Measurements from ENCODE around the gene PARG. TPM values are rescaled to one million over a fixed set of nuclear protein-coding genes. Genes with fewer than 3 reads are reported as not detected.

PARG gene
- polyA plus RNA-seq, 1 experiment: 8.1 TPM

DNA sequence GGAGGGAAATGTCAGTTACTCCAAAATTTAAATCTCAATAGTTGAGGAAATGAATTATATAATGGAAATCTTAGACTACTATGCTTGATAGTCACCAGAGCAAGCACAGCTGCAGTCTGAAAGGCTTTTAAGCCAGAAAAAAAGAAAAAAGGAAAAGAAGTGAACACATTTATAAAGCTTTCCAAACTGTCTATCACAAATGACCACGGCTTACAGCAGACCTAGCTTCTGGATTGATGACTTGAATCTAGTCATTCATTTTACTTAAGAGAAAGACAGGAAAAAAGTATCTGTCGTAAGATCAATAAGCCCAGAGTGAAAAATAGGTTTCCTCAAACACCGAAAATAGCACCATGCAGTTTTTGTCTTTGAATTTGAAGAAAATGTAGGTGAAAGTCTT, 111.8 kb downstream of the PARG start:
- DNase-seq (ENCODE audit: low read depth): no peak
- CTCF ChIA-PET: interaction anchor here (0.6 kb wide), 1 partner anchor 181 kb away, joined by 3 read pairs; no protein-coding TSS in a partner anchor
- no peaks in the 10 kb centered on the region for H3K27me3 ChIP-seq (ENCODE audit: control insufficient read depth, insufficient read depth, low read length)
- TF ChIP-seq, protein P1, sequence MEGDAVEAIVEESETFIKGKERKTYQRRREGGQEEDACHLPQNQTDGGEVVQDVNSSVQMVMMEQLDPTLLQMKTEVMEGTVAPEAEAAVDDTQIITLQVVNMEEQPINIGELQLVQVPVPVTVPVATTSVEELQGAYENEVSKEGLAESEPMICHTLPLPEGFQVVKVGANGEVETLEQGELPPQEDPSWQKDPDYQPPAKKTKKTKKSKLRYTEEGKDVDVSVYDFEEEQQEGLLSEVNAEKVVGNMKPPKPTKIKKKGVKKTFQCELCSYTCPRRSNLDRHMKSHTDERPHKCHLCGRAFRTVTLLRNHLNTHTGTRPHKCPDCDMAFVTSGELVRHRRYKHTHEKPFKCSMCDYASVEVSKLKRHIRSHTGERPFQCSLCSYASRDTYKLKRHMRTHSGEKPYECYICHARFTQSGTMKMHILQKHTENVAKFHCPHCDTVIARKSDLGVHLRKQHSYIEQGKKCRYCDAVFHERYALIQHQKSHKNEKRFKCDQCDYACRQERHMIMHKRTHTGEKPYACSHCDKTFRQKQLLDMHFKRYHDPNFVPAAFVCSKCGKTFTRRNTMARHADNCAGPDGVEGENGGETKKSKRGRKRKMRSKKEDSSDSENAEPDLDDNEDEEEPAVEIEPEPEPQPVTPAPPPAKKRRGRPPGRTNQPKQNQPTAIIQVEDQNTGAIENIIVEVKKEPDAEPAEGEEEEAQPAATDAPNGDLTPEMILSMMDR (IDR thresholded peaks at IDR 0.05; ENCODE audit: insufficient read depth, low read depth, low read length): no peak
- H3K4me3 ChIP-seq (ENCODE audit: low read depth, low read length): no peak overlapping the region
- peaks cover 1% of the 10 kb centered on the region; the same call in 1 of the 2 replicates for H3K36me3 ChIP-seq (ENCODE audit: control insufficient read depth, insufficient read depth, low read length)
- POLR2A ChIA-PET: no interaction called here

DNA sequence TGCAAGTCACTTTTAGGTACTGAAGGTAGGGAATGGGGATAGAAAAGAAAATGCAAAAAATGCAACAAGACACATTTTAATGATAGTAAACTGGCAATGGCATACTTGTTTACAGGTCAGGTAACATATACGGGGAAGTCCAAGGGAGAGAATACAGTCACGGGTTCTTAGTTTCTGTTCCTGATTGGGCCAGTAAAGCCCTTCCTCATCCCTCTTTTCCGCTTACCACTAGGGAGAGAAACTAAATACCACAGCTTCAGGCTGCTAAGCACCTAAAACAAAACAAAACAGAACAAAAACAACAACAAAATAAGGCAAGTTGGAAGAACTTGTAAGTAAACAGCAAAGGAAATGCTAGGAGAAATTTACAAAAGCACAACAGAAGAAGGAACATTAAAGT, 114.5 kb downstream of the PARG start:
- Histone ChIP-seq H3K27me3 (ENCODE audit: control insufficient read depth, insufficient read depth, low read length) (no peaks in the 10 kb centered on the region), H3K36me3 (ENCODE audit: control insufficient read depth, insufficient read depth, low read length) (peaks cover 1% of the 10 kb centered on the region; the same call in 1 of the 2 replicates), H3K4me3 (ENCODE audit: low read depth, low read length) (no peak overlapping the region)
- TF ChIP-seq, protein P1 (IDR thresholded peaks at IDR 0.05; ENCODE audit: insufficient read depth, low read depth, low read length): no peak
- CTCF ChIA-PET: no interaction called here
- no peak for DNase-seq (ENCODE audit: low read depth)
- POLR2A ChIA-PET: no interaction called here

- ChIA-PET POLR2A (no interaction called here), CTCF (no interaction called here)
- Histone ChIP-seq H3K4me3 (ENCODE audit: low read depth, low read length) (no peak overlapping the region), H3K27me3 (ENCODE audit: control insufficient read depth, insufficient read depth, low read length) (no peaks in the 10 kb centered on the region), H3K36me3 (ENCODE audit: control insufficient read depth, insufficient read depth, low read length) (no peaks in the 10 kb centered on the region; the same call in 1 of the 2 replicates)
- TF ChIP-seq, protein P1 (IDR thresholded peaks at IDR 0.05; ENCODE audit: insufficient read depth, low read depth, low read length): no peak
- no peak for DNase-seq (ENCODE audit: low read depth)
Observed at GRCh38 chr10:49819234-49819958, 122.4 kb downstream of the PARG start.

DNA sequence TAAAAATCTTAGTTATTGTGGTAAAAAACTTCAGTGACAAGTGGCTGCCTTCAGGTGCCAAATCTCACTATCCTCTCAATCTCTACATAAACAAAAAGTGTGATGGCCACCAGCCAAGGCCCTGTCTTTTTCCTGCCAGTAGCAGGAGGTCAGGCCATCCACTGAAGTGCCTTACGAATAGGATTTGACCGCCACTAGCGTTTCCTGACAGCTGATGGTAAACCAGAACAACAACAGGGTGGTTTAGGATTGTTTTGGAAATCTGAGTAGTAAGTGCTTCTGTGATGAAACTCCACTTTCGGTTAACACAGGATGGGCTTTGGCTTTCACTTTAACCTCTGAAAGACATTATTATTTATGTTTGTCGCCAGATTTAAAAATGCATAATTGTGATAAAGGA, 124.0 kb downstream of the PARG start:
- H3K4me3 ChIP-seq (ENCODE audit: low read depth, low read length): no peak overlapping the region
- TF ChIP-seq, protein P1 (IDR thresholded peaks at IDR 0.05; ENCODE audit: insufficient read depth, low read depth, low read length): no peak
- no peaks in the 10 kb centered on the region for H3K27me3 ChIP-seq (ENCODE audit: control insufficient read depth, insufficient read depth, low read length)
- DNase-seq (ENCODE audit: low read depth): no peak
- no peaks in the 10 kb centered on the region; the same call in 1 of the 2 replicates for H3K36me3 ChIP-seq (ENCODE audit: control insufficient read depth, insufficient read depth, low read length)
- POLR2A ChIA-PET: no interaction called here
- CTCF ChIA-PET: no interaction called here

DNA sequence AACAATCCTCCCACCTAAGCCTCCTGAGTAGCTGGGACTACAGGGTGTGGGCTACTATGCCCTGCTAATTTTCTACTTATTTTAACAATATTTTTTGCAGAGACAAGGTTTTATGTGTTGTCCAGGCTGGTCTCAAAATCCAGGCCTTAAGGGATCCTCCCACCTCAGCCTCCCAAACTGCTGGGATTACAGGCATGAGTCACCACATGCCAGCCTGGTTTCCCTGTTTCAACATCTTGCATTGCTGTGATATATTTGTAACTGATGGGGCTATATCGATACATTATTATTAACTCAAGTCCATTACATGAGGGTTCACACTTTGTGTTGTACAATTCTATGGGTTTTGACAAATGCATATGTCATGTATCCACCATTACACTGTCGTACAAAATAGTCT, 137.8 kb downstream of the PARG start:
- POLR2A ChIA-PET: no interaction called here
- CTCF ChIA-PET: no interaction called here
- Histone ChIP-seq H3K4me3 (ENCODE audit: low read depth, low read length) (no peak overlapping the region), H3K27me3 (ENCODE audit: control insufficient read depth, insufficient read depth, low read length) (no peaks in the 10 kb centered on the region), H3K36me3 (ENCODE audit: control insufficient read depth, insufficient read depth, low read length) (no peaks in the 10 kb centered on the region)
- no peak for DNase-seq (ENCODE audit: low read depth)
- TF ChIP-seq, protein P1 (IDR thresholded peaks at IDR 0.05; ENCODE audit: insufficient read depth, low read depth, low read length): no peak
